Measurements from ENCODE around the gene C4orf17.
"Not testable (repeated sequence)": the region's sequence is repeated elsewhere in the genome, so short reads cannot be mapped to it uniquely, and the experiment has no call there.

Gene C4orf17

GRCh38 chr4:99510721-99511120 lies at the start of gene C4orf17:
Gene C4orf17 (plus strand): TSS chr4:99511021. CDS start chr4:99513082, 2,061 bp downstream.
- DNase-seq: no peak

GRCh38 chr4:99461623-99462401 lies 49.0 kb upstream of the C4orf17 start:
- DNase-seq: no peak

GRCh38 chr4:99462875-99463464 lies 47.9 kb upstream of the C4orf17 start:
- DNase-seq: peak; percentile 0

GRCh38 chr4:99463566-99463965 lies 47.3 kb upstream of the C4orf17 start:
- DNase-seq: no peak

- no peak for DNase-seq
Measured at GRCh38 chr4:99467887-99468286, 42.9 kb upstream of the C4orf17 start.

GRCh38 chr4:99468889-99469288 lies 41.9 kb upstream of the C4orf17 start:
- DNase-seq: no peak

- DNase-seq: no peak
Measured at GRCh38 chr4:99471349-99471748, 39.5 kb upstream of the C4orf17 start.

- no peak for DNase-seq
Measured at GRCh38 chr4:99471896-99472295, 38.9 kb upstream of the C4orf17 start.

- DNase-seq: no peak
Measured at GRCh38 chr4:99473131-99473530, 37.7 kb upstream of the C4orf17 start.

- DNase-seq: no peak
Measured at GRCh38 chr4:99483636-99484035, 27.2 kb upstream of the C4orf17 start.

GRCh38 chr4:99485212-99485611 lies 25.6 kb upstream of the C4orf17 start:
- no peak for DNase-seq

- DNase-seq: not testable (repeated sequence)
Measured at GRCh38 chr4:99486648-99487047, 24.2 kb upstream of the C4orf17 start.

- no peak for DNase-seq
Measured at GRCh38 chr4:99490286-99490685, 20.5 kb upstream of the C4orf17 start.

- no peak for DNase-seq
Measured at GRCh38 chr4:99504804-99505502, 5.9 kb upstream of the C4orf17 start.

- DNase-seq: no peak
Measured at GRCh38 chr4:99506781-99507180, 4.0 kb upstream of the C4orf17 start.

GRCh38 chr4:99507349-99507748 lies 3.5 kb upstream of the C4orf17 start:
- DNase-seq: no peak

- DNase-seq: no peak
Measured at GRCh38 chr4:99507762-99508161, 3.1 kb upstream of the C4orf17 start.

- DNase-seq: no peak
Measured at GRCh38 chr4:99518601-99519295, 7.9 kb downstream of the C4orf17 start.

- DNase-seq: no peak
Measured at GRCh38 chr4:99529228-99529627, 18.4 kb downstream of the C4orf17 start.

GRCh38 chr4:99529956-99530355 lies 19.1 kb downstream of the C4orf17 start:
- DNase-seq: no peak

- not testable (repeated sequence) for DNase-seq
Measured at GRCh38 chr4:99534699-99535098, 23.9 kb downstream of the C4orf17 start.

GRCh38 chr4:99536271-99536670 lies 25.4 kb downstream of the C4orf17 start:
- peak; percentile 1 for DNase-seq

GRCh38 chr4:99536848-99537247 lies 26.0 kb downstream of the C4orf17 start:
- DNase-seq: peak; percentile 47

All from NCI-H146 (cell line).